Calu3 (cell line): Measurements from ENCODE around the gene LBP. TPM values are rescaled to one million over a fixed set of nuclear protein-coding genes. Genes with fewer than 3 reads are reported as not detected.

Experiments
- BruUV-seq: library from RNA; stranded (reverse); fragments of 400-500 nt; replicated peaks from 2 replicates; lab custom pipeline; 2021; lab: Mats Ljungman, UMichigan
- CTCF ChIA-PET: fragments of 300-600 bp; sonication (Branson Sonifier 250); formaldehyde crosslinking; loops from one replicate; lab custom pipeline; 2022; ENCODE audit warnings: antibody characterized with exemption; lab: Charles Lee
- DNase-seq: peaks from one replicate; pipeline ENCODE4 v3.0.0; 2022
- H3K27ac Mint-ChIP-seq: one replicate; pipeline ENCODE4 v1.8.0; 2022; ENCODE audit warnings: mixed read lengths; ENCODE audit not compliant: unreplicated experiment
- H3K27me3 Mint-ChIP-seq: one replicate; pipeline ENCODE4 v1.8.0; 2022; ENCODE audit warnings: mixed read lengths; ENCODE audit not compliant: unreplicated experiment
- H3K36me3 Mint-ChIP-seq: one replicate; pipeline ENCODE4 v1.8.0; 2022; ENCODE audit warnings: mild to moderate bottlenecking, moderate library complexity, mixed read lengths; ENCODE audit not compliant: insufficient read depth, unreplicated experiment
- H3K4me1 Mint-ChIP-seq: one replicate; pipeline ENCODE4 v1.8.0; 2022; ENCODE audit warnings: mild to moderate bottlenecking, low read depth, mixed read lengths; ENCODE audit not compliant: unreplicated experiment
- H3K4me3 Mint-ChIP-seq: one replicate; pipeline ENCODE4 v1.8.0; 2022; ENCODE audit warnings: mild to moderate bottlenecking, low read depth, moderate library complexity, mixed read lengths; ENCODE audit not compliant: unreplicated experiment
- H3K9me3 Mint-ChIP-seq: one replicate; pipeline ENCODE4 v1.8.0; 2022; ENCODE audit warnings: low read depth, mixed read lengths; ENCODE audit not compliant: unreplicated experiment
- intact Hi-C: fragments of 100-400 bp; cut with micrococcal nuclease; formaldehyde crosslinking; loops from one replicate; pipeline ENCODE4 v1.10.0; 2022; ENCODE audit not compliant: unreplicated experiment
- total RNA-seq: library from RNA; stranded (reverse); gene quantifications from 2 replicates; pipeline ENCODE4 v1.2.3, GENCODE V29; 2022
- TF ChIP-seq, protein P1 (sequence below): fragments of 200-600 bp; IDR thresholded peaks from one replicate; pipeline ENCODE4 v1.8.0; 2022; ENCODE audit warnings: antibody characterized with exemption; ENCODE audit not compliant: unreplicated experiment

The LBP gene
- total RNA-seq, 1 experiment from 2014 or later = not detected

DNA sequence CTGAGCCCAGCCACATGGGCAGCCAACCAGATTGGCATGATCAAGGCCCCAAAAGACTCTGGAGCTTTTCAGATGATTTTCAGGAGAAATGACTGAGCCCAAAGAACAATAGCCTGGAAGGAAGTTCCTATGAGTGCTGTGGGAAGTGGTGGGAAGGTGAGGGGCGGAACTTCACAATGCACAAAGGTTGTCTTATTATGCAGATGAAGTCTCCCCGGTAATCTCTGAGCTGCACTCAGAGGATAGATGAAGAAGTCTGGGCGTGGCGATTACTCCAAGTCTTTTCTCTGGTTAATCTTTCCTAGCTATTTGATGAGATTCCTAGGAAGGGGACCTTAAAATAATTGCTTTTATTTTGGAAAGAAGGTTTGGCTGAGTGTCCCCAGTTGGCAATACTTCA lies 36.9 kb downstream of the LBP start:
- H3K4me3 Mint-ChIP-seq = no peak overlapping the region
- no peaks in the 10 kb centered on the region for H3K9me3 Mint-ChIP-seq
- CTCF ChIA-PET = interaction anchor here (1.0 kb wide), 1 partner anchor 21 kb away, joined by 3 read pairs; no protein-coding TSS in a partner anchor
- no peaks in the 10 kb centered on the region for H3K36me3 Mint-ChIP-seq
- H3K4me1 Mint-ChIP-seq = no peaks in the 10 kb centered on the region
- peaks cover 59% of the 10 kb centered on the region for H3K27me3 Mint-ChIP-seq
- intact Hi-C loops = no loop called here
- DNase-seq = no peak
- TF ChIP-seq, protein P1, sequence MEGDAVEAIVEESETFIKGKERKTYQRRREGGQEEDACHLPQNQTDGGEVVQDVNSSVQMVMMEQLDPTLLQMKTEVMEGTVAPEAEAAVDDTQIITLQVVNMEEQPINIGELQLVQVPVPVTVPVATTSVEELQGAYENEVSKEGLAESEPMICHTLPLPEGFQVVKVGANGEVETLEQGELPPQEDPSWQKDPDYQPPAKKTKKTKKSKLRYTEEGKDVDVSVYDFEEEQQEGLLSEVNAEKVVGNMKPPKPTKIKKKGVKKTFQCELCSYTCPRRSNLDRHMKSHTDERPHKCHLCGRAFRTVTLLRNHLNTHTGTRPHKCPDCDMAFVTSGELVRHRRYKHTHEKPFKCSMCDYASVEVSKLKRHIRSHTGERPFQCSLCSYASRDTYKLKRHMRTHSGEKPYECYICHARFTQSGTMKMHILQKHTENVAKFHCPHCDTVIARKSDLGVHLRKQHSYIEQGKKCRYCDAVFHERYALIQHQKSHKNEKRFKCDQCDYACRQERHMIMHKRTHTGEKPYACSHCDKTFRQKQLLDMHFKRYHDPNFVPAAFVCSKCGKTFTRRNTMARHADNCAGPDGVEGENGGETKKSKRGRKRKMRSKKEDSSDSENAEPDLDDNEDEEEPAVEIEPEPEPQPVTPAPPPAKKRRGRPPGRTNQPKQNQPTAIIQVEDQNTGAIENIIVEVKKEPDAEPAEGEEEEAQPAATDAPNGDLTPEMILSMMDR = no peak
- BruUV-seq = no TSS peak
- no peak overlapping the region for H3K27ac Mint-ChIP-seq

DNA sequence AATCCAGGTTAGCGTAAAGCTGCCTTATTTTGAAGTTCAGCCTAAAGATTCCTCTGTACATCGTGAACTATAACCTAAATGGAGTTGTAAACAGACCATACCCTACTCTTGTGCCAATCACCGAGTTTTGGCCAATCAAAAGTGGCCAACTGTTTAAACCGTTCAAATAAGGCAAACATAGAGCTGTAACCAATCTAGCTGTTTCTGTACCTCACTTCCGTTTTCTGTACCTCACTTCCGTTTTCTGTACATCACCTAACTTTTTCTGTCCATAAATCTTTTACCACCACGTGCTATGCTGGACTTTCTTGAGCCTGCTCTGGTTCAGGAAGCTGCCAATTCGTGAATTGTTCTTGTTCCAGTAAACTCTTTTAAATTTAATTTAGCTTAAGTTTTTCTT lies 39.7 kb downstream of the LBP start:
- intact Hi-C loops = no loop called here
- DNase-seq = no peak
- H3K27ac Mint-ChIP-seq = no peak overlapping the region
- no peaks in the 10 kb centered on the region for H3K4me1 Mint-ChIP-seq
- H3K27me3 Mint-ChIP-seq = peaks cover 82% of the 10 kb centered on the region
- CTCF ChIA-PET = interaction anchor here (0.6 to 0.8 kb wide), 2 partner anchors 11 to 21 kb away, joined by 3 to 4 read pairs; no protein-coding TSS in a partner anchor
- no peak overlapping the region for H3K4me3 Mint-ChIP-seq
- TF ChIP-seq, protein P1 = no peak
- H3K9me3 Mint-ChIP-seq = no peaks in the 10 kb centered on the region
- BruUV-seq = no TSS peak
- no peaks in the 10 kb centered on the region for H3K36me3 Mint-ChIP-seq

DNA sequence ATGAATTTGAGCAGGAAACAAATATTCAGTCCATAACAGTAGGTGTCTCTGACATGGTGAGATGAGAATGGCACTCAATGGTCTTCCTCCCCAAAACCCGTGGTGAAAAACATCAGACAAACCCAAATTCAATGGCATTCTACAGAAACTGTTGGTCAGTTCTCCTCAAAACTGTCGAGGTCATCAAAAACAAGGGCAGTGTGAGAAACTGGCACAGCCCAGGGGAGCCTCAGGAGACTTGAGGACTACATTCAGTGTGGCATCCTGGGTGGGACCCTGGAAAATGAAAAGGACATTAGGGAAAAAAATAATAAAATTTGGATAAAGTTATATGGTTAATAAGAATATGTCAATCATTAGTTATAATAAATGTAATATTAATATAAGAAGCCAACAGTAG lies 40.6 kb downstream of the LBP start:
- BruUV-seq = no TSS peak
- CTCF ChIA-PET = no interaction called here

DNA sequence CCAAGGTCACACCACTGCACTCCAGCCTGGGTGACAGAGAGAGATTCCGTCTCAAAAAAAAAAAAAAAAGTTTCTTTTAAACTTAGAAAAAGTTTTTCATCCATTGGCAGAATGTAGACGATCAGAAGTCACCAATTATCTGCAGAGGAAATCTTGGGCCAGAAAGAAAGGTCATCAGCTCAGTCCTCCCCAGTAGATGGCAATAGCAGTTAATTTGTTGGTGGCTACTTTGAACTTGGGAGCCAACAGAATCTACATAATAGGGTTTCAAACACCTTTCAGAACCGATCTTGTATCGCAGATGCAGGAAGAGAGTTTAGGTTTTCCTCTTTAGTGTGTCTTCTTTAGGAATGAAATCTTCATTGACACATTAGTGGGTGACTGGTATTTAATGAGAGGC lies 41.7 kb downstream of the LBP start:
- H3K4me1 Mint-ChIP-seq = no peaks in the 10 kb centered on the region
- no peak for DNase-seq
- H3K36me3 Mint-ChIP-seq = no peaks in the 10 kb centered on the region
- no TSS peak for BruUV-seq
- H3K27me3 Mint-ChIP-seq = peaks cover 62% of the 10 kb centered on the region
- CTCF ChIA-PET = interaction anchor here (0.7 kb wide), 1 partner anchor 180 kb away, joined by 3 read pairs; no protein-coding TSS in a partner anchor
- no peak overlapping the region for H3K4me3 Mint-ChIP-seq
- no peaks in the 10 kb centered on the region for H3K9me3 Mint-ChIP-seq
- intact Hi-C loops = no loop called here
- H3K27ac Mint-ChIP-seq = no peak overlapping the region
- TF ChIP-seq, protein P1 = no peak

More for the DNA sequence above, 40.6 kb downstream of the LBP start:
- Mint-ChIP-seq H3K27ac (no peak overlapping the region), H3K4me3 (no peak overlapping the region), H3K27me3 (peaks cover 73% of the 10 kb centered on the region), H3K9me3 (no peaks in the 10 kb centered on the region), H3K36me3 (no peaks in the 10 kb centered on the region), H3K4me1 (no peaks in the 10 kb centered on the region)
- TF ChIP-seq, protein P1 = no peak
- DNase-seq = no peak
- intact Hi-C loops = no loop called here
